ENCODE measurements around the gene DCPS.

- no peak for TF ChIP-seq EZH2phosphoT487 (IDR thresholded peaks at IDR 0.05; ENCODE audit: insufficient read depth, low read depth)
- TF ChIP-seq EZH2 (IDR thresholded peaks at IDR 0.05; ENCODE audit: insufficient read depth, poor library complexity, severe bottlenecking): no peak
These were observed 42.1 kb downstream of the DCPS start for GRCh38 chr11:126345759-126346585.
